NCI-H345 treated with DMSO at 0.1 percent for 48 hours (cell line): ENCODE results near the gene DDX3X.
"Not testable (repeated sequence)": the region's sequence is repeated elsewhere in the genome, so short reads cannot be mapped to it uniquely, and the experiment has no call there.

Experiments used
- DNase-seq: peaks from one replicate; lab custom pipeline; 2025; ENCODE audit not compliant: unreplicated experiment; lab: John Stamatoyannopoulos, UW

Gene DDX3X

DNA sequence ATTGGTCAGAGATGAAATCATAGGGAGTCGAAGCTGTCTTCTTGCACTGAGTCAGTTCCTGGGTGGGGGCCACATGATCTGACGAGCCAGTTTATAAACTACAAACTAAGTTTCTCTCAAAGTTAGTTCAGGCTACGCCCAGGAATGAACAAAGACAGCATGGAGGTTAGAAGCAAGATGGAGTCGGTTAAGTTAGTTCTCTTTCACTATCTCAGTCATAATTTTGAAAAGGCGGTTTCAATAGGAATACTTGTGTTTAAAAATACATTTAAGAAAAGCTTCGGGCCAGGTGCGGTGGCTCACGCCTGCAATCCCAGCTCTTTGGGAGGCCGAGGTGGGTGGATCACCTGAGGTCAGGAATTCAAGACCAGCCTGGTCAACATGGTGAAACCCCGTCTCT lies 77.3 kb downstream of the DDX3X start:
- DNase-seq, result not testable (repeated sequence)

DNA sequence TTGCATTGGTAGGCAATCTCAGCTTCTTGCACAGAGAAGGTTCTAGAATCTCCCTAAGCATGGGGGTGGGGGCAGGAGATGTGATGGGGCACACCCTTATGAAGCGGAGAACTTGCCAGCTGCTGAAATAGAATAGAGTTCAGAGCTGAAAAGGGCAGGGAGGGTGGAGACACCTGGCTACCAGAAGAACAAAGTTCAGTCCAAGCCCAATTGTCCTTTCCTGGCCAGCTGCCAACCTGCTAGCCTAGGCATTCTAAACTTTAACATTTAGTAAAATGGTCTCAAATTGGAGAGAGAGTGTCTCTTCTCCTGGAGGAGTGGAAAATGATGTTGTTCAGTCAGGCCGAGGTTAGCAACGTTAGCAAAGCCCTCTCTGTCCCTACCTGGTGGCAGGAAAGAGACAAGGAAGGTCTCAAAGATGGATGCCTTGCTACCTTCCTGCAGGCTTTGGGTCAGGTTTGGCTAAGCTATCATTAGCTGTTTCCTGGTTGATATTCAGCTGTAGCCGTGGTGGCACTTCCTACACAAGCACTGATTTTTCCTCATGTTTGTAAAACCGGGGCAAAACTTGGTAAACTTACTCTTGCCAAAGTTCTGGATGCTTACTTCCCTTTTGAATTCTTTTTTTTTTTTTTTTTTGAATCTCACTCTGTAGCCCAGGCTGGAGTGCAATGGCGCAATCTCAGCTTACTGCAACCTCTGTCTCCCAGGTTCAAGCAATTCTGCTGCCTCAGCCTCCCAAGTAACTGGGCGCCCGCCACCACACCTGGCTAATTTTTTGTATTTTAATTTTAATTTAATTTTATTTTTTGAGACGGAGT lies 78.5 kb downstream of the DDX3X start:
- no peak for DNase-seq
